DND-41 (cell line): ENCODE results near the gene MSANTD1.

Experiments
- ATAC-seq: fragments of 200-7000 bp; cut with Tn5 transposase; 3 replicates; pipeline ENCODE4 v1.9.1; 2021; ENCODE audit warnings: low read depth; ENCODE audit not compliant: insufficient read depth
- DNase-seq: peaks from one replicate; pipeline ENCODE4 v3.0.0-alpha.2; 2020
- H2AFZ ChIP-seq: 2 replicates; pipeline ENCODE4 v1.6.0; 2012; ENCODE audit warnings: low read depth, low read length
- H3K27ac ChIP-seq: 2 replicates; pipeline ENCODE4 v1.5.1; 2012; ENCODE audit warnings: low read length, inconsistent platforms
- H3K27me3 ChIP-seq: fragments of 200-600 bp; sonication (generic); 2 replicates; pipeline ENCODE4 v1.6.0; 2012; ENCODE audit warnings: low read length, mild to moderate bottlenecking, inconsistent platforms; ENCODE audit not compliant: insufficient read depth, poor library complexity
- H3K36me3 ChIP-seq: 2 replicates; pipeline ENCODE4 v1.5.1; 2012; ENCODE audit warnings: low read length, inconsistent platforms; ENCODE audit not compliant: insufficient read depth
- H3K4me1 ChIP-seq: 2 replicates; pipeline ENCODE4 v1.5.1; 2012; ENCODE audit warnings: mild to moderate bottlenecking, low read length; ENCODE audit not compliant: insufficient read depth
- H3K4me2 ChIP-seq: 2 replicates; pipeline ENCODE4 v1.6.0; 2012; ENCODE audit warnings: mild to moderate bottlenecking, moderate library complexity, low read length, inconsistent platforms; ENCODE audit not compliant: insufficient read depth
- H3K4me3 ChIP-seq, 2 experiments: fragments of 200-600 bp in 1 of 2; shearing (Covaris generic) in 1 of 2; 2 replicates each; pipeline ENCODE4 v1.5.1; 2012 to 2016; ENCODE audit warnings: inconsistent platforms in 2 of 2, low read length in 2 of 2, mild to moderate bottlenecking in 2 of 2, low read depth in 1 of 2, moderate library complexity in 1 of 2
- H3K79me2 ChIP-seq: 2 replicates; pipeline ENCODE4 v1.6.0; 2012; ENCODE audit warnings: low read length, inconsistent platforms; ENCODE audit not compliant: insufficient read depth
- H3K9ac ChIP-seq: 2 replicates; pipeline ENCODE4 v1.6.0; 2012; ENCODE audit warnings: low read depth, mild to moderate bottlenecking, inconsistent platforms, low read length, moderate library complexity
- H3K9me3 ChIP-seq: 2 replicates; pipeline ENCODE4 v1.5.1; 2012; ENCODE audit warnings: low read length, moderate library complexity, mild to moderate bottlenecking, inconsistent platforms; ENCODE audit not compliant: insufficient read depth, severe bottlenecking
- H4K20me1 ChIP-seq: 2 replicates; pipeline ENCODE4 v1.6.0; 2012; ENCODE audit warnings: low read length; ENCODE audit not compliant: insufficient read depth
- EZH2 ChIP-seq: IDR thresholded peaks from 3 replicates; pipeline ENCODE4 v1.6.1; 2012; ENCODE audit warnings: borderline replicate concordance, low read depth, mild to moderate bottlenecking, moderate library complexity, low read length, inconsistent platforms; ENCODE audit not compliant: severe bottlenecking
- TF ChIP-seq, protein P1 (sequence below): IDR thresholded peaks from 2 replicates; pipeline ENCODE4 v1.5.1; 2012; ENCODE audit warnings: borderline replicate concordance, low read length, moderate library complexity, mild to moderate bottlenecking; ENCODE audit not compliant: poor library complexity, severe bottlenecking; ENCODE audit errors: extremely low read depth

MSANTD1 gene

GRCh38 chr4:3269105-3269927 is 20.4 kb downstream of the MSANTD1 start:
- H3K4me1 ChIP-seq, result no peaks in the 10 kb centered on the region
- no peak overlapping the region for H3K4me2 ChIP-seq
- no peak overlapping the region for H3K4me3 ChIP-seq
- no peak for ATAC-seq
- no peaks in the 10 kb centered on the region for H3K79me2 ChIP-seq
- DNase-seq, result no peak
- peaks cover 3% of the 10 kb centered on the region for H3K27me3 ChIP-seq
- H3K9me3 ChIP-seq, result no peaks in the 10 kb centered on the region
- no peak overlapping the region for H3K27ac ChIP-seq
- no peak overlapping the region for H3K9ac ChIP-seq
- H3K36me3 ChIP-seq, result no peaks in the 10 kb centered on the region
- H2AFZ ChIP-seq, result no peak overlapping the region
- no peak for TF ChIP-seq EZH2
- TF ChIP-seq, protein P1, sequence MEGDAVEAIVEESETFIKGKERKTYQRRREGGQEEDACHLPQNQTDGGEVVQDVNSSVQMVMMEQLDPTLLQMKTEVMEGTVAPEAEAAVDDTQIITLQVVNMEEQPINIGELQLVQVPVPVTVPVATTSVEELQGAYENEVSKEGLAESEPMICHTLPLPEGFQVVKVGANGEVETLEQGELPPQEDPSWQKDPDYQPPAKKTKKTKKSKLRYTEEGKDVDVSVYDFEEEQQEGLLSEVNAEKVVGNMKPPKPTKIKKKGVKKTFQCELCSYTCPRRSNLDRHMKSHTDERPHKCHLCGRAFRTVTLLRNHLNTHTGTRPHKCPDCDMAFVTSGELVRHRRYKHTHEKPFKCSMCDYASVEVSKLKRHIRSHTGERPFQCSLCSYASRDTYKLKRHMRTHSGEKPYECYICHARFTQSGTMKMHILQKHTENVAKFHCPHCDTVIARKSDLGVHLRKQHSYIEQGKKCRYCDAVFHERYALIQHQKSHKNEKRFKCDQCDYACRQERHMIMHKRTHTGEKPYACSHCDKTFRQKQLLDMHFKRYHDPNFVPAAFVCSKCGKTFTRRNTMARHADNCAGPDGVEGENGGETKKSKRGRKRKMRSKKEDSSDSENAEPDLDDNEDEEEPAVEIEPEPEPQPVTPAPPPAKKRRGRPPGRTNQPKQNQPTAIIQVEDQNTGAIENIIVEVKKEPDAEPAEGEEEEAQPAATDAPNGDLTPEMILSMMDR, result no peak
- H4K20me1 ChIP-seq, result no peaks in the 10 kb centered on the region

GRCh38 chr4:3269991-3270611 is 21.1 kb downstream of the MSANTD1 start:
- no peak for DNase-seq
- no peaks in the 10 kb centered on the region for H4K20me1 ChIP-seq
- H2AFZ ChIP-seq, result no peak overlapping the region
- TF ChIP-seq, protein P1, result no peak
- TF ChIP-seq EZH2, result no peak
- peaks cover 3% of the 10 kb centered on the region for H3K27me3 ChIP-seq
- no peak overlapping the region for H3K27ac ChIP-seq
- H3K36me3 ChIP-seq, result no peaks in the 10 kb centered on the region
- no peaks in the 10 kb centered on the region for H3K79me2 ChIP-seq
- no peak for ATAC-seq
- no peaks in the 10 kb centered on the region for H3K4me1 ChIP-seq
- no peaks in the 10 kb centered on the region for H3K9me3 ChIP-seq
- no peak overlapping the region for H3K4me3 ChIP-seq
- H3K4me2 ChIP-seq, result no peak overlapping the region
- H3K9ac ChIP-seq, result no peak overlapping the region

DNA sequence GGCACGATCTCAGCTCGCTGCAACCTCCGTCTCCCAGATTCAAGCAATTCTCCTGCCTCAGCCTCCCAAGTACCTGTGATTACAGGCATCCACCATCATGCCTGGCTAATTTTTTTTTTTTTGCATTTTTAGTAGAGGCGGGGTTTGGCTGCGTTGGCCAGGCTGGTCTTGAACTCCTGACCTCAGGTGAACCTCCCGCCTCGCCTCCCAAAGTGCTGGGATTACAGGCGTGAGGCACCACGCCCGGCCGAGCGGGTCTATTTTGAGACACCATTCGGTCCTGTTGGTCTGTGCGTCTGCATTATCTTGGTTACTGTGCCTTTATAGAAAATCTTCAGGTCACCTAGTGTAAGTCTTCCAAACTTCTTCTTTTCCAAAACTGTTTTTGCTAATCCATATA is 22.2 kb downstream of the MSANTD1 start:
- no peaks in the 10 kb centered on the region for H3K79me2 ChIP-seq
- no peak overlapping the region for H3K4me3 ChIP-seq
- H4K20me1 ChIP-seq, result no peaks in the 10 kb centered on the region
- ATAC-seq, result no peak
- no peaks in the 10 kb centered on the region for H3K9me3 ChIP-seq
- H3K9ac ChIP-seq, result no peak overlapping the region
- no peak for DNase-seq
- no peaks in the 10 kb centered on the region for H3K4me1 ChIP-seq
- no peak overlapping the region for H3K4me2 ChIP-seq
- TF ChIP-seq, protein P1, result no peak
- no peak for TF ChIP-seq EZH2
- no peak overlapping the region for H3K27ac ChIP-seq
- H3K36me3 ChIP-seq, result no peaks in the 10 kb centered on the region
- peaks cover 3% of the 10 kb centered on the region for H3K27me3 ChIP-seq
- no peak overlapping the region for H2AFZ ChIP-seq
